PFSK-1 (cell line): ENCODE results near the gene TOP1.

ENCODE experiments used
- FOXP2 ChIP-seq: optimal IDR thresholded peaks from 2 replicates; pipeline ENCODE3; 2011; ENCODE audit warnings: borderline replicate concordance, control low read depth, inconsistent platforms; ENCODE audit not compliant: insufficient read depth; ENCODE audit errors: extremely low read length, extremely low read depth
- POLR2AphosphoS5 ChIP-seq: IDR thresholded peaks from 2 replicates; pipeline ENCODE4 v1.6.1; 2012; ENCODE audit warnings: low read depth, mild to moderate bottlenecking, control low read depth, low read length, moderate library complexity
- SIN3A ChIP-seq: IDR thresholded peaks from 2 replicates; pipeline ENCODE4 v1.6.1; 2012; ENCODE audit warnings: mild to moderate bottlenecking, low read length, moderate library complexity, borderline replicate concordance; ENCODE audit not compliant: insufficient read depth
- TAF1 ChIP-seq: IDR thresholded peaks from 2 replicates; pipeline ENCODE4 v1.6.1; 2012; ENCODE audit warnings: low read length, control low read depth, borderline replicate concordance; ENCODE audit not compliant: insufficient read depth
- TF ChIP-seq, protein P1 (sequence below), 2 experiments: IDR thresholded peaks; 2 replicates each; pipeline versions ENCODE4 v1.6.1 to v1.8.0; 2011 to 2012; ENCODE audit warnings: low read depth in 2 of 2, low read length in 2 of 2, control low read depth in 1 of 2, inconsistent platforms in 1 of 2, mild to moderate bottlenecking in 1 of 2, moderate library complexity in 1 of 2; ENCODE audit not compliant: insufficient read depth in 1 of 2

The TOP1 gene

DNA sequence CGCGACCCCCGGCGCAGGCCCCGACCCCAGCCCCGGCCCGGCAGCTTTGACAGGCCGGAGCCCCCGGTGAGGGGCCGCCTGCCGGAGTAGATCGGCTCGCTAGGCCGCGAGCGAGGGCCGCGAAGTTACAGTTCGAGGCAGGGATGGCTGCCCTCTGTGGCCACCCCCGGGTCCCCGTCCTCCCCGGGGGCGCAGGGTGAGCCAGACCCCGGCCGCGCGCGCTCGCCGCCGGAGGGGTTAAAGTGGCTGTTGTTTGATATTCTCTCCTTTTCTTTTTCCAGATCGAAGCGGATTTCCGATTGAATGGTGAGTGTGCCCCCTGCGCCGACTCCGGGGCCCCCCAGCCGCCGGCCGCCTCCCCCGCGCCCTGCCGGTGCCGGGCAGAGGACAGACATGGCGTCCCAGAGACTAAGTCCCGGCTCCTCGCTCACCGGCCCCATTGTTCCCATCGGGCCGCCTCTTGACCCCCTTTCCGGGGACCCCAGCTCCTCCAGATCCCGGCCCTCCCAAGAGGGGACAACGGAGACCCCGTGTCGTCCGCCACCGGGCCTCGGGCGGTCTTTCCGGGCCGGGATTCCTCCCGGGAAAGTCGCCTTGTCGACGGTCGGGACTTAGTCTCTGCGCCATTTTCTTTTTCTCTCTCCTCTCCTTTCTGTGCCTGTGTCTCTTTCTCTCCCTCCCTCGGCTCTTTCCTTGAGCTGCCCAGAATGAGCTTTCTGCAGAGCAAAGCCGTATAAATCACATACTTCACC lies 704 bp downstream of the TOP1 start:
- no peak for TF ChIP-seq POLR2AphosphoS5
- no peak for TF ChIP-seq SIN3A
- no peak for TF ChIP-seq TAF1
- TF ChIP-seq FOXP2: no peak
- TF ChIP-seq, protein P1, sequence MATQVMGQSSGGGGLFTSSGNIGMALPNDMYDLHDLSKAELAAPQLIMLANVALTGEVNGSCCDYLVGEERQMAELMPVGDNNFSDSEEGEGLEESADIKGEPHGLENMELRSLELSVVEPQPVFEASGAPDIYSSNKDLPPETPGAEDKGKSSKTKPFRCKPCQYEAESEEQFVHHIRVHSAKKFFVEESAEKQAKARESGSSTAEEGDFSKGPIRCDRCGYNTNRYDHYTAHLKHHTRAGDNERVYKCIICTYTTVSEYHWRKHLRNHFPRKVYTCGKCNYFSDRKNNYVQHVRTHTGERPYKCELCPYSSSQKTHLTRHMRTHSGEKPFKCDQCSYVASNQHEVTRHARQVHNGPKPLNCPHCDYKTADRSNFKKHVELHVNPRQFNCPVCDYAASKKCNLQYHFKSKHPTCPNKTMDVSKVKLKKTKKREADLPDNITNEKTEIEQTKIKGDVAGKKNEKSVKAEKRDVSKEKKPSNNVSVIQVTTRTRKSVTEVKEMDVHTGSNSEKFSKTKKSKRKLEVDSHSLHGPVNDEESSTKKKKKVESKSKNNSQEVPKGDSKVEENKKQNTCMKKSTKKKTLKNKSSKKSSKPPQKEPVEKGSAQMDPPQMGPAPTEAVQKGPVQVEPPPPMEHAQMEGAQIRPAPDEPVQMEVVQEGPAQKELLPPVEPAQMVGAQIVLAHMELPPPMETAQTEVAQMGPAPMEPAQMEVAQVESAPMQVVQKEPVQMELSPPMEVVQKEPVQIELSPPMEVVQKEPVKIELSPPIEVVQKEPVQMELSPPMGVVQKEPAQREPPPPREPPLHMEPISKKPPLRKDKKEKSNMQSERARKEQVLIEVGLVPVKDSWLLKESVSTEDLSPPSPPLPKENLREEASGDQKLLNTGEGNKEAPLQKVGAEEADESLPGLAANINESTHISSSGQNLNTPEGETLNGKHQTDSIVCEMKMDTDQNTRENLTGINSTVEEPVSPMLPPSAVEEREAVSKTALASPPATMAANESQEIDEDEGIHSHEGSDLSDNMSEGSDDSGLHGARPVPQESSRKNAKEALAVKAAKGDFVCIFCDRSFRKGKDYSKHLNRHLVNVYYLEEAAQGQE (IDR thresholded peaks at IDR 0.05; ENCODE audit: insufficient read depth in 1 of 2, low read depth in 2 of 2, low read length in 2 of 2): no peak

DNA sequence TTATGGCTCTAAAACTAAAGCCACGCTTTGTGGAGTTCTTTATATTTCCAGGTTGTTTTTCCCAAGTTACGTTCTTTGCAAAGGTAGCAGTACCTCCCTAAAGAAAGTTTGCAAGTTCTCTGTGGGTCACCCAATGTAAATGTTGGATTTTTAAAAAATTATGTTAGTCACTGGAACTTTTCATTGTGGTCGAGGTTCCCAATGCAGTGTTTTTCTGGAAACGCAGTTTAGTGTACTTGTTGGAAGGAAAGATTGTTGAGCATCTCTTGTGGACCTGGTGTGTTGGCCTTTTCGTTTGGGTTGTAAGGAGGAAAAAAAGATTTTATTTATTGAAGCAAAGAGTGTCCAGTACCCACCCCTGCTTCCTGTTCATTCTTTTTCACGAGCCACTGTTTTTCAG lies 1.4 kb downstream of the TOP1 start:
- TF ChIP-seq TAF1: no peak
- no peak for TF ChIP-seq FOXP2

DNA sequence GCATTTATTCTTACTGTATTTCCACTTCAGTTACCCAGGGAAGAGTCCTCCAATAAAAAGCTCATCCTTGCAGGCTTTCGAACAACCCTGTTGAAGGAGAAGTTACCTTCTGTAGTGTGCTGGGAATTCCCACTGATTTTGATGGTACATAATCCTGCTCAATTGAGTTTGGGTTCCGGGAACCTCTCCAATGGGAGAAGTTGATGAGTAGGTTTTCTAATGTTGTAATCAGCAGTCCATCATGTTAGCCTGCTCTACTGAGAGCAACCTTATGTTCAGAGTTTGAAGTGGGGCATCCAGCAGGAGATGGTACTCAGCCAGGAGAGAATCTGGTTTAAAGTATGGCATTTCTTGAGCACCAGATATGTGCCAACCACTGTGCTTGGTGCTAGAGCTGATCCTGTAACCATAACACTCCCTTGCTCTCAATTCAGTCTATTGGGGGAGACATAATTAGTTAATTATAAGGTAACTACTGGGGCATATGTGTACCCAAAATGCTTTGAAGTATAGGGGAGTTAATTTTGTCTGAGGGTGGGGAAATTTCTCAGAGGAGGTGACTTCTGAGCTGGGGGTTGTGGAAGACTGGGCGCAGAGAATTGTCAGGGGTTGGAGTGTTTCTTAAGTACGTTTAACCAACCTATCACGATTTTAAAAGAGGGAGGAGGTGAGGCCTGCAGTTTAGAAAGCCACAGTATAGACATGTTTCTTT lies 2.1 kb downstream of the TOP1 start:
- TF ChIP-seq SIN3A: no peak
- no peak for TF ChIP-seq POLR2AphosphoS5
- TF ChIP-seq TAF1: no peak
- no peak for TF ChIP-seq FOXP2
- TF ChIP-seq, protein P1 (IDR thresholded peaks at IDR 0.05; ENCODE audit: insufficient read depth in 1 of 2, low read depth in 2 of 2, low read length in 2 of 2): no peak

- TF ChIP-seq, protein P1 (IDR thresholded peaks at IDR 0.05; ENCODE audit: insufficient read depth in 1 of 2, low read depth in 2 of 2, low read length in 2 of 2): no peak
- TF ChIP-seq SIN3A: no peak
- TF ChIP-seq POLR2AphosphoS5: no peak
- no peak for TF ChIP-seq FOXP2
- TF ChIP-seq TAF1: no peak
Observed at GRCh38 chr20:41031243-41031619, 2.6 kb downstream of the TOP1 start.

GRCh38 chr20:41032271-41032670 lies 3.6 kb downstream of the TOP1 start:
- TF ChIP-seq FOXP2: no peak
- no peak for TF ChIP-seq POLR2AphosphoS5
- no peak for TF ChIP-seq TAF1
- no peak for TF ChIP-seq SIN3A
- TF ChIP-seq, protein P1 (IDR thresholded peaks at IDR 0.05; ENCODE audit: insufficient read depth in 1 of 2, low read depth in 2 of 2, low read length in 2 of 2): no peak
